GF-D8 (cell line): ENCODE results near the gene PFKFB3.

Experiments used
- DNase-seq: peaks from one replicate; lab custom pipeline; 2025; lab: John Stamatoyannopoulos, UW

Gene PFKFB3

GRCh38 chr10:6220418-6221191, 17.9 kb downstream of the PFKFB3 start:
- DNase-seq, result no peak

- DNase-seq, result no peak
Observed at GRCh38 chr10:6221192-6221940, 18.6 kb downstream of the PFKFB3 start.

DNA sequence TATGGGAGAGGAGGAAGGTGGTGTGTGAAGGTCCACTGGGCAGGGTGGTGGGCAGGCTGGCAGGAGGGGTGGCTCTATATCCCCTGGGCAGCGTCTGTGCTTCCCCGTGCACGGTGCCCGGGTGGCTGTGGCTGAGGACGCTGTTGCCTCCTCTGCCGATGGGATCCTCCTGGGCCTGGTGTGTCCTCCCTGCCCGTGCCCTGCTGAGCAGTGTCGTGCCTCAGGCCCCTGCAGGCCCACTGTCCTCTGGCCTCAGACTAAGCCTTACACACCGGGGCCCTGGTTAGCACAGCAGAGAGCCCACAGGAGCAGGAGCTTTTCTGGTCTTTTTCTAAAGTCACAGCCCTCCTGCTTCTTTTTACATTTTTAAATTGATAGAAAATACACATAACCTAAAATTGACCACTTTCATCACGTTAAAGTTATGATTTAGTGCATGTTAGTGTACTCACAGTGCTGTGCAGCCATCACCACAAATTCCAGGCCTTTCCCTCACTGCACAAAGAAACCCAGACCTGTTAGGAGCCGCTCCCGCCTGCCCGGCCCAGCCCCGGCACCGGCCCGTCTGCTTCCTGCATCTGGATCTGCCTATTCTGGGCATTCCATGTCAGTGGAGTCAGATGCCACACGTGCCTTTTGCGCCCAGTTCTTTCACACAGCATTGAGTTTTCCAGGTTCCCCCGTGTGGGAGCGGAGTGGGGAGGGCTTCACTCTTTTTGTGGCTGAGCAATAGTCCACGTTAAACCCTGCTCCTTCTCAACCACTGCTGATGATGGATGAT, 19.4 kb downstream of the PFKFB3 start:
- DNase-seq, result no peak

DNA sequence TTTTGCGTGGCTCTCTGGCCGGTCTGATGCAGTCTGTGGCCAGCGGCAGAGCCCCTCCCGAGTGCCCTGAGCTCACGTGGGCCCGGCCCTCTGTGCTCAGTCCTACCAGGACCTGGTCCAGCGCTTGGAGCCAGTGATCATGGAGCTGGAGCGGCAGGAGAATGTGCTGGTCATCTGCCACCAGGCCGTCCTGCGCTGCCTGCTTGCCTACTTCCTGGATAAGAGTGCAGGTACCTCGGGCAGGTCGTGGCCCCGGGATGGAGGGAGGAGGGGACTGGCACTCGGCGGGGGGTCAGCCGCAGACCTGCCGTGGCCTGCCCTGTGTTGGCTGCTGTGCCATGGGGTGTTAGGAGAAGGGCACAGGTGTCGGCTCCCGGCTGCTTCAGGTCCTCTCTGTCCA, 20.0 kb downstream of the PFKFB3 start:
- no peak for DNase-seq

DNA sequence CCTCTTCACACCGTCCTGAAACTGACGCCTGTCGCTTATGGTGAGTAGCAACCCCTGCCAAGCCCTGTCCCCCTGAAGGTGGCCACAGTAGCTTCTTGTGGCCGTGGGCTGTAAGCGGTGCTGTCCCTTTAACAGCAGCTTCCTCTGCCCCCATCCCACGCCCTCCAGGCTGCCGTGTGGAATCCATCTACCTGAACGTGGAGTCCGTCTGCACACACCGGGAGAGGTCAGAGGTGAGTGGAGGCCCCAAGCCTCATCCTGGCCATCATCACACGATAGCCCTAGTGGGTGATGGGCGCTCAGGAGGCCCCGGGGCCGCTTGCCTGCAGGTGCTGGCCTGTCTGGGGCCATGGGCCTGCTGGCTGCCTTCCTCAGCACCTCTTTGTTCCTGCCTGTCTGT, 21.2 kb downstream of the PFKFB3 start:
- DNase-seq, result no peak

GRCh38 chr10:6224781-6225180, 22.0 kb downstream of the PFKFB3 start:
- no peak for DNase-seq

GRCh38 chr10:6225263-6225814, 22.6 kb downstream of the PFKFB3 start:
- DNase-seq, result no peak

- DNase-seq, result no peak
Observed at GRCh38 chr10:6226216-6226615, 23.5 kb downstream of the PFKFB3 start.

DNA sequence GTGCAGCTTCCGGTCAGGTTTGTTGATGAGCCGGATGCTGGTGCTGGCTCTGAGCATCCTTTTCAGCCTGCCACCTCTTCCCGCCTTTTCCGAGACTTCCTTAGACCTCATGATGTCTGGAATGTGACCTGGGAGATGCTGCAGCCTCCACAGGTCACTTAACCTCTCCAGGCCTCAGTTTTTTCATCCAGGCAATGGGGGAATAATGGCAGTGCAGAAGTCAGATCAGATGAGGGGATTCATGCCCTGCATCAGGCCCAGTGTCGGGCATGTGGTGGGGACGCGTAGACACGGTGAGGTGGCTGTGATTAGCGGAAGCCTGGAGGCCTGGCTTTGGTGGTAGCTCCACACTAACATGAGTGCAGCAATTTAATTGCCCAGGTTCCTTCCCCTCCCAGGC, 24.6 kb downstream of the PFKFB3 start:
- no peak for DNase-seq

DNA sequence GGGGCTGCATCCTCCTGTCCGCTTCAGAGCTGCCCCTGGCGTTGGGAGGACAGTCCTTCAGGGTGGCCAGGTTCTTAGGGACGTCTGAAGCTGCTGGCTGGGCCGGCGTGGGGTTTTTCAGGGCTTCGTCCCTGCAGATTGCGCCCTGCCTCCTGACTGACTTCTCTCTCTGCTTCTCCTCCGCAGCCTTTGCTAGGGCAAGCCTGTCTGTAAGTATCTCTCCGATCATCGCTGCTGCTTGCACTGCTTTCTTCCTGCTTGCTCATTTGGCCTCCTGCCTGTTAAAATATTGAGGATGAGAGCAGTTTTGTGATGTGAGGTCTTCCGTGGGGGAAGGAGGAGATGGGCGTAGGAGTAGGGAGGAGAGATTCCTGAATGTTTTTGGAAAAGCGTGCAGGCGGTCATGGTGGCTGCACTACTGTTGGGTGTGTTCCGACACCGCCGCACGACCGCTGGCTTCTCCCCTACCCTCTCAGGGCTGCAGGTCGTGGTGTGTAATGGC, 25.3 kb downstream of the PFKFB3 start:
- DNase-seq, result no peak

DNA sequence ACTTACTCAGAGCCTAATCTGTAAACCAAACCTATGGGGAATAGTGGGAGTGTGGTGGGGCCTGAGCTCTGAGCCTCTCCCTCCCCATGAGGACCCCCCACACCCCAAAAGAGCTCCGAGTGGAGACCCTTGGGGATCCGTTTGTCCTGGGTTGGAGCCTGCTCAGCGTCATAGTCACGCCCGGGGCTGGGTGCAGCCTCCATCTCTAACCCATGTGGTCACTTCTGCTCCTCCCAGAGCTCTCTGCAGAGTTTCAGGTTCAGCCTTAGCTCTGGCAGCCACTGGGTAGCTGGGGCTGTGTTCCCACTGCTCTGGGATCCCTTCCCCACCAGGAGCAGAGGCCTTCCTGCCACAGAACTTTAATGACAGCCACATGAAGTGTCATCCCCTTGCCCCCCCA, 25.9 kb downstream of the PFKFB3 start:
- DNase-seq, result no peak

- DNase-seq, result no peak
Observed at GRCh38 chr10:6229290-6229689, 26.6 kb downstream of the PFKFB3 start.

GRCh38 chr10:6229746-6230145, 27.0 kb downstream of the PFKFB3 start:
- no peak for DNase-seq

- no peak for DNase-seq
Observed at GRCh38 chr10:6230315-6230714, 27.6 kb downstream of the PFKFB3 start.

- no peak for DNase-seq
Observed at GRCh38 chr10:6231146-6231545, 28.4 kb downstream of the PFKFB3 start.

DNA sequence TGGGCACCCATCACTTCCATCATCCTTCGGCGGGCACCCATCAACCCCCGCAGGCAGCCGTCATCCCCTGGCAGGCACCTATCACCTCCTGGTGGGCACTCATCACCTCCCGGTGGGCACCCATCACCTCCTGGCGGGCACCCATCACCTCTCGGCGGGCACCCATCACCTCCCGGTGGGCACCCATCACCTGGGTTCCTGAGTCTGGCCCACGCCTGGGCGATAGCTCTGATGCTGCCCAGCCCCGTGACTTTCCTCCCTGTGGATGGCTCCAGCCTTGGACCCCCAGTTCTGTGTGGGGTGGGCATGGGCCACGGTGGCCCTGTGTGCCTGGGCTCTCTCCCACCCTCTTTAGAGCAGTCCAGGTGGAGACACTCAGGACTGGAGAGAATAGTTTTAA, 29.0 kb downstream of the PFKFB3 start:
- no peak for DNase-seq

- DNase-seq, result no peak
Observed at GRCh38 chr10:6232225-6232807, 29.6 kb downstream of the PFKFB3 start.

DNA sequence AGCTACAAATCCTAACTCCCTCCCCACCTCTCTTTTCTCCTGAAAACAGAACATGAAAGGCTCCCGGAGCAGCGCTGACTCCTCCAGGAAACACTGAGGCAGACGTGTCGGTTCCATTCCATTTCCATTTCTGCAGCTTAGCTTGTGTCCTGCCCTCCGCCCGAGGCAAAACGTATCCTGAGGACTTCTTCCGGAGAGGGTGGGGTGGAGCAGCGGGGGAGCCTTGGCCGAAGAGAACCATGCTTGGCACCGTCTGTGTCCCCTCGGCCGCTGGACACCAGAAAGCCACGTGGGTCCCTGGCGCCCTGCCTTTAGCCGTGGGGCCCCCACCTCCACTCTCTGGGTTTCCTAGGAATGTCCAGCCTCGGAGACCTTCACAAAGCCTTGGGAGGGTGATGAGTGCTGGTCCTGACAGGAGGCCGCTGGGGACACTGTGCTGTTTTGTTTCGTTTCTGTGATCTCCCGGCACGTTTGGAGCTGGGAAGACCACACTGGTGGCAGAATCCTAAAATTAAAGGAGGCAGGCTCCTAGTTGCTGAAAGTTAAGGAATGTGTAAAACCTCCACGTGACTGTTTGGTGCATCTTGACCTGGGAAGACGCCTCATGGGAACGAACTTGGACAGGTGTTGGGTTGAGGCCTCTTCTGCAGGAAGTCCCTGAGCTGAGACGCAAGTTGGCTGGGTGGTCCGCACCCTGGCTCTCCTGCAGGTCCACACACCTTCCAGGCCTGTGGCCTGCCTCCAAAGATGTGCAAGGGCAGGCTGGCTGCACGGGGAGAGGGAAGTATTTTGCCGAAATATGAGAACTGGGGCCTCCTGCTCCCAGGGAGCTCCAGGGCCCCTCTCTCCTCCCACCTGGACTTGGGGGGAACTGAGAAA, 30.4 kb downstream of the PFKFB3 start:
- DNase-seq, result no peak

DNA sequence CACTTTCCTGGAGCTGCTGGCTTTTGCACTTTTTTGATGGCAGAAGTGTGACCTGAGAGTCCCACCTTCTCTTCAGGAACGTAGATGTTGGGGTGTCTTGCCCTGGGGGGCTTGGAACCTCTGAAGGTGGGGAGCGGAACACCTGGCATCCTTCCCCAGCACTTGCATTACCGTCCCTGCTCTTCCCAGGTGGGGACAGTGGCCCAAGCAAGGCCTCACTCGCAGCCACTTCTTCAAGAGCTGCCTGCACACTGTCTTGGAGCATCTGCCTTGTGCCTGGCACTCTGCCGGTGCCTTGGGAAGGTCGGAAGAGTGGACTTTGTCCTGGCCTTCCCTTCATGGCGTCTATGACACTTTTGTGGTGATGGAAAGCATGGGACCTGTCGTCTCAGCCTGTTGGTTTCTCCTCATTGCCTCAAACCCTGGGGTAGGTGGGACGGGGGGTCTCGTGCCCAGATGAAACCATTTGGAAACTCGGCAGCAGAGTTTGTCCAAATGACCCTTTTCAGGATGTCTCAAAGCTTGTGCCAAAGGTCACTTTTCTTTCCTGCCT, 31.1 kb downstream of the PFKFB3 start:
- DNase-seq, result no peak

GRCh38 chr10:6234371-6234770, 31.6 kb downstream of the PFKFB3 start:
- DNase-seq, result no peak
